Keratinocyte (primary cell): ENCODE measurements around the gene TMEM240. TPM values are rescaled to one million over a fixed set of nuclear protein-coding genes. Genes with fewer than 3 reads are reported as not detected.
A peak's percentile ranks its signal among the peaks of the same experiment; 100 is the strongest.
"Not testable (repeated sequence)": the region's sequence is repeated elsewhere in the genome, so short reads cannot be mapped to it uniquely, and the experiment has no call there.

ENCODE experiments used
- DNase-seq: peaks from one replicate; pipeline ENCODE4 v3.0.0-alpha.2; 2011; ENCODE audit warnings: low read depth, missing footprints, low spot score
- FAIRE-seq: peaks from 2 replicates; lab custom pipeline; 2011; peaks lifted over from hg19 to GRCh38; lab: Jason Lieb, UNC
- H2AFZ ChIP-seq: 2 replicates; pipeline ENCODE4 v1.6.0; 2012; ENCODE audit warnings: low read length, control low read depth, inconsistent platforms; ENCODE audit not compliant: control insufficient read depth
- H3K27ac ChIP-seq: 2 replicates; pipeline ENCODE4 v1.5.1; 2011; ENCODE audit warnings: low read length; ENCODE audit not compliant: control insufficient read depth, insufficient read depth
- H3K27me3 ChIP-seq: 3 replicates; pipeline ENCODE4 v1.6.0; 2011; ENCODE audit warnings: low read length; ENCODE audit not compliant: control insufficient read depth, insufficient read depth; ENCODE audit errors: extremely low read depth
- H3K36me3 ChIP-seq, 2 experiments: 2 replicates in 1 of 2; 3 replicates in 1 of 2; pipeline ENCODE4 v1.5.1; 2011; ENCODE audit warnings: low read length in 2 of 2, mild to moderate bottlenecking in 1 of 2; ENCODE audit not compliant: control insufficient read depth in 2 of 2, insufficient read depth in 2 of 2; ENCODE audit errors: extremely low read depth in 1 of 2
- H3K4me1 ChIP-seq: 3 replicates; pipeline ENCODE4 v1.5.1; 2011; ENCODE audit warnings: low read length; ENCODE audit not compliant: control insufficient read depth, insufficient read depth; ENCODE audit errors: extremely low read depth
- H3K4me2 ChIP-seq: 3 replicates; pipeline ENCODE4 v1.6.0; 2011; ENCODE audit warnings: low read depth, low read length; ENCODE audit not compliant: control insufficient read depth, insufficient read depth; ENCODE audit errors: extremely low read depth
- H3K4me3 ChIP-seq, 3 experiments: fragments of 200-600 bp in 1 of 3; sonication (generic) in 1 of 3; 2 replicates in 2 of 3; 3 replicates in 1 of 3; pipeline ENCODE4 v1.5.1; 2011 to 2016; ENCODE audit warnings: low read length in 3 of 3, mild to moderate bottlenecking in 3 of 3, control low read depth in 2 of 3, inconsistent platforms in 1 of 3, low read depth in 1 of 3, mixed read lengths in 1 of 3, mixed run types in 1 of 3, moderate library complexity in 1 of 3; ENCODE audit not compliant: control insufficient read depth in 2 of 3, insufficient read depth in 2 of 3; ENCODE audit errors: extremely low read depth in 1 of 3
- H3K79me2 ChIP-seq: 2 replicates; pipeline ENCODE4 v1.6.0; 2012; ENCODE audit warnings: low read length; ENCODE audit not compliant: control insufficient read depth, insufficient read depth
- H3K9ac ChIP-seq: 3 replicates; pipeline ENCODE4 v1.6.0; 2011; ENCODE audit warnings: low read length; ENCODE audit not compliant: control insufficient read depth, insufficient read depth; ENCODE audit errors: extremely low read depth
- H3K9me1 ChIP-seq: 3 replicates; pipeline ENCODE4 v1.6.0; 2011; ENCODE audit warnings: low read length; ENCODE audit not compliant: control insufficient read depth, insufficient read depth; ENCODE audit errors: extremely low read depth
- H3K9me3 ChIP-seq: 2 replicates; pipeline ENCODE4 v1.5.1; 2012; ENCODE audit warnings: low read depth, low read length; ENCODE audit not compliant: control insufficient read depth
- H4K20me1 ChIP-seq: 3 replicates; pipeline ENCODE4 v1.6.0; 2011; ENCODE audit warnings: low read length; ENCODE audit not compliant: control insufficient read depth, insufficient read depth; ENCODE audit errors: extremely low read depth
- CTCF ChIP-seq, 3 experiments: IDR thresholded peaks in 1 of 3; conservative IDR thresholded peaks in 1 of 3; optimal IDR thresholded peaks in 1 of 3; 2 replicates in 2 of 3; 3 replicates in 1 of 3; pipeline versions ENCODE3 to v1.5.1; 2011; ENCODE audit warnings: low read length in 3 of 3, mild to moderate bottlenecking in 3 of 3, moderate library complexity in 2 of 3, control low read depth in 1 of 3, inconsistent platforms in 1 of 3; ENCODE audit not compliant: insufficient read depth in 2 of 3; ENCODE audit errors: extremely low read depth in 1 of 3
- EZH2 ChIP-seq: IDR thresholded peaks from one replicate; pipeline ENCODE4 v1.6.1; 2012; ENCODE audit warnings: inconsistent platforms, mild to moderate bottlenecking, low read length, moderate library complexity
- dilution Hi-C: fragments of 300-500 bp; cut with MboI; formaldehyde crosslinking; loops from one replicate; pipeline ENCODE4 v1.7.0; 2020; ENCODE audit warnings: low sequenced_read_pairs; ENCODE audit not compliant: extremely low pct_ligation_motif_present
- polyA plus RNA-seq, 5 experiments: library from polyadenylated mRNA; depleted of rRNA in 3 of 5; stranded (reverse) in 3 of 5; stranded (forward) in 1 of 5; unstranded in 1 of 5; fragments of >200 nt; gene quantifications; 1 replicate in 1 of 5; 2 replicates in 3 of 5; 3 replicates in 1 of 5; pipeline versions ENCODE4 v1.2.1 to v1.2.3, GENCODE V29; 2011 to 2012; ENCODE audit warnings: missing spikeins in 2 of 5, low read depth in 1 of 5, low replicate concordance in 1 of 5

The TMEM240 gene
- polyA plus RNA-seq, 1 donor (not counting 4 experiments of a cell fraction or from before 2014, with no cell fraction given), result 0.12 TPM

GRCh38 chr1:1511533-1512285 is 28.7 kb downstream of the TMEM240 start, which contains the start of gene ATAD3A:
TSS of gene ATAD3A (plus strand) at chr1:1512162. CDS start at chr1:1512269, 107 bp downstream.
- Histone ChIP-seq H3K79me2 (peaks cover 27% of the 10 kb centered on the region), H4K20me1 (no peaks in the 10 kb centered on the region), H3K27ac (peak within 1 kb of the TSS; percentile 84), H3K4me1 (peaks cover 5% of the 10 kb centered on the region), H3K9me1 (no peaks in the 10 kb centered on the region), H2AFZ (peak within 1 kb of the TSS; percentile 89), H3K9ac (peak within 1 kb of the TSS; percentile 97), H3K36me3 (peaks cover 2 to 8% of the 10 kb centered on the region in 2 experiments), H3K27me3 (no peaks in the 10 kb centered on the region), H3K4me2 (peak within 1 kb of the TSS; percentile 90), H3K4me3 (peak within 1 kb of the TSS; percentile 76 to 78 (median 77)), H3K9me3 (no peaks in the 10 kb centered on the region)
- FAIRE-seq, result no peak
- dilution Hi-C loops, result no loop called here
- peak; percentile 70 for DNase-seq
- no peak for TF ChIP-seq CTCF (optimal IDR thresholded peaks at IDR 0.05 in 1 of 3, IDR thresholded peaks at IDR 0.05 in 1 of 3, conservative IDR thresholded peaks at IDR 0.05 in 1 of 3; ENCODE audit: extremely low read depth in 1 of 3, insufficient read depth in 2 of 3, low read length in 3 of 3)
- TF ChIP-seq EZH2, result no peak

GRCh38 chr1:1510912-1511532 is 29.4 kb downstream of the TMEM240 start:
- Histone ChIP-seq H3K79me2 (peaks cover 26% of the 10 kb centered on the region), H2AFZ (peak overlapping the region; percentile 89)

GRCh38 chr1:1509465-1509850 is 31.0 kb downstream of the TMEM240 start:
- H3K36me3 ChIP-seq, dilution Hi-C loops, H3K4me2 ChIP-seq, H4K20me1 ChIP-seq, H3K4me1 ChIP-seq, H2AFZ ChIP-seq, H3K9ac ChIP-seq, H3K27ac ChIP-seq, H3K9me3 ChIP-seq, H3K4me3 ChIP-seq, H3K9me1 ChIP-seq, FAIRE-seq, H3K27me3 ChIP-seq, DNase-seq: not testable (repeated sequence)
- H3K79me2 ChIP-seq, result peaks cover 15% of the 10 kb centered on the region

More at GRCh38 chr1:1510912-1511532, 29.4 kb downstream of the TMEM240 start:
- FAIRE-seq (no peak), DNase-seq (no peak)
- H3K27me3 ChIP-seq, result no peaks in the 10 kb centered on the region
- peak overlapping the region; percentile 84 for H3K27ac ChIP-seq
- peak overlapping the region; percentile 76 to 78 (median 77) for H3K4me3 ChIP-seq
- peaks cover 5% of the 10 kb centered on the region for H3K4me1 ChIP-seq
- H3K9me3 ChIP-seq, result no peaks in the 10 kb centered on the region
- H3K36me3 ChIP-seq, result peaks cover 2 to 8% of the 10 kb centered on the region in 2 experiments
- peak overlapping the region; percentile 90 for H3K4me2 ChIP-seq
- TF ChIP-seq CTCF (optimal IDR thresholded peaks at IDR 0.05 in 1 of 3, IDR thresholded peaks at IDR 0.05 in 1 of 3, conservative IDR thresholded peaks at IDR 0.05 in 1 of 3; ENCODE audit: extremely low read depth in 1 of 3, insufficient read depth in 2 of 3, low read length in 3 of 3) (no peak), EZH2 (no peak)
- dilution Hi-C loops, result no loop called here
- peak overlapping the region; percentile 97 for H3K9ac ChIP-seq
- no peaks in the 10 kb centered on the region for H4K20me1 ChIP-seq
- no peaks in the 10 kb centered on the region for H3K9me1 ChIP-seq
